ENCODE measurements around the gene TK1. TPM values are rescaled to one million over a fixed set of nuclear protein-coding genes. Genes with fewer than 3 reads are reported as not detected.

The TK1 gene
- total RNA-seq, 1 experiment from 2014 or later, result 340 TPM

- H3K9me3 ChIP-seq (ENCODE audit: low read length), result no peaks in the 10 kb centered on the region
These were observed 61.5 kb downstream of the TK1 start for GRCh38 chr17:78125138-78125913.

GRCh38 chr17:78124836-78125137 lies 62.1 kb downstream of the TK1 start:
- H3K9me2 ChIP-seq (replicated peaks; ENCODE audit: low read length), result no peaks in the 10 kb centered on the region
- no peak for ATAC-seq
- no peaks in the 10 kb centered on the region for H4K20me1 ChIP-seq (ENCODE audit: low read length)
- H3K4me2 ChIP-seq (ENCODE audit: low read length), result no peak overlapping the region
- H3K79me2 ChIP-seq (ENCODE audit: low read length), result peaks cover 23% of the 10 kb centered on the region
- no peak overlapping the region for H3K4me3 ChIP-seq (ENCODE audit: low read length)
- POLR2A ChIA-PET (ENCODE audit: unreplicated experiment), result no interaction called here
- H3F3A ChIP-seq (ENCODE audit: low read length, unreplicated experiment), result no peaks in the 10 kb centered on the region
- intact Hi-C loops (cut with micrococcal nuclease), result no loop called here
- peaks cover 18% of the 10 kb centered on the region; the same call in 1 of the 2 replicates for H3K36me3 ChIP-seq (ENCODE audit: low read depth, low read length)
- H3K27ac ChIP-seq (ENCODE audit: low read length), result no peak overlapping the region
- TF ChIP-seq EZH2 (IDR thresholded peaks at IDR 0.05; ENCODE audit: low read length, unreplicated experiment), result no peak
- no peak for TF ChIP-seq EZH2phosphoT487 (IDR thresholded peaks at IDR 0.05; ENCODE audit: borderline replicate concordance, low read length)
- no peak for TF ChIP-seq CTCF (conservative IDR thresholded peaks at IDR 0.05; ENCODE audit: low read depth, low read length)
- BruUV-seq (replicated peaks), result no TSS peak
- no peak overlapping the region for H2AFZ ChIP-seq (ENCODE audit: low read length)
- H3K9me3 ChIP-seq (ENCODE audit: low read length), result no peaks in the 10 kb centered on the region
- CTCF ChIA-PET, result no interaction called here
- DNase-seq, result no peak
- H3K4me1 ChIP-seq (ENCODE audit: insufficient read depth, low read length), result peaks cover 18% of the 10 kb centered on the region
- no peaks in the 10 kb centered on the region for H3K27me3 ChIP-seq (ENCODE audit: low read length)
- H3K9ac ChIP-seq (ENCODE audit: low read length), result no peak overlapping the region

More at GRCh38 chr17:78125138-78125913, 61.5 kb downstream of the TK1 start:
- no peak overlapping the region for H3K27ac ChIP-seq (ENCODE audit: low read length)
- CTCF ChIA-PET, result no interaction called here
- peaks cover 18% of the 10 kb centered on the region; the same call in 1 of the 2 replicates for H3K36me3 ChIP-seq (ENCODE audit: low read depth, low read length)
- no TSS peak for BruUV-seq (replicated peaks)
- H3K27me3 ChIP-seq (ENCODE audit: low read length), result no peaks in the 10 kb centered on the region
- no peak overlapping the region for H3K4me3 ChIP-seq (ENCODE audit: low read length)
- DNase-seq (no peak), ATAC-seq (no peak)
- H3K9me2 ChIP-seq (replicated peaks; ENCODE audit: low read length), result no peaks in the 10 kb centered on the region
- POLR2A ChIA-PET (ENCODE audit: unreplicated experiment), result no interaction called here
- TF ChIP-seq CTCF (conservative IDR thresholded peaks at IDR 0.05; ENCODE audit: low read depth, low read length) (no peak), EZH2 (IDR thresholded peaks at IDR 0.05; ENCODE audit: low read length, unreplicated experiment) (no peak), EZH2phosphoT487 (IDR thresholded peaks at IDR 0.05; ENCODE audit: borderline replicate concordance, low read length) (no peak)
- intact Hi-C loops (cut with micrococcal nuclease), result no loop called here
- no peak overlapping the region for H3K4me2 ChIP-seq (ENCODE audit: low read length)
- no peaks in the 10 kb centered on the region for H3F3A ChIP-seq (ENCODE audit: low read length, unreplicated experiment)
- H4K20me1 ChIP-seq (ENCODE audit: low read length), result no peaks in the 10 kb centered on the region
- H3K9ac ChIP-seq (ENCODE audit: low read length), result no peak overlapping the region
- peaks cover 18% of the 10 kb centered on the region for H3K4me1 ChIP-seq (ENCODE audit: insufficient read depth, low read length)
- H3K79me2 ChIP-seq (ENCODE audit: low read length), result peaks cover 23% of the 10 kb centered on the region
- no peak overlapping the region for H2AFZ ChIP-seq (ENCODE audit: low read length)

Other genes starting within 250 kb of the TK1 start
- 5.3 and 6.0 TPM in 2 replicates for gene TNRC6C, start 228.3 kb downstream of the TK1 start, total RNA-seq (2014; rRNA removed)
- gene TMC6, start 58.3 kb downstream of the TK1 start, total RNA-seq (2014; rRNA removed), result 97.3 and 138 TPM in 2 replicates
- 4.6 and 5.3 TPM in 2 replicates for gene TMC8, start 56.3 kb downstream of the TK1 start, total RNA-seq (2014; rRNA removed)
- gene C17orf99, start 40.7 kb downstream of the TK1 start, total RNA-seq (2014; rRNA removed), result 3.2 TPM in 1 of 2 replicates, not detected in the other
- 213 and 220 TPM in 2 replicates for gene SYNGR2, start 18.5 kb downstream of the TK1 start, total RNA-seq (2014; rRNA removed)
- gene AFMID, start 310 bp upstream of the TK1 start, total RNA-seq (2014; rRNA removed), result 53.1 and 58.9 TPM in 2 replicates
- gene BIRC5, start 27.2 kb upstream of the TK1 start, total RNA-seq (2014; rRNA removed), result 271 and 304 TPM in 2 replicates
- not detected in 2 replicates for gene TMEM235, start 44.6 kb upstream of the TK1 start, total RNA-seq (2014; rRNA removed)
- gene SOCS3, start 173.0 kb upstream of the TK1 start, total RNA-seq (2014; rRNA removed), result 103 and 125 TPM in 2 replicates
- gene PGS1, start 191.6 kb upstream of the TK1 start, total RNA-seq (2014; rRNA removed), result 40.6 and 47.0 TPM in 2 replicates

Measured in PC-3 (cell line).